BLaER1 (cell line): ENCODE results near the gene UGT1A1.
A peak's percentile ranks its signal among the peaks of the same experiment; 100 is the strongest.

Source experiments
- H3K27ac ChIP-seq: shearing (Covaris generic); formaldehyde crosslinking; 2 replicates; pipeline ENCODE4 v1.8.1; 2022
- H3K27me3 ChIP-seq: shearing (Covaris generic); formaldehyde crosslinking; 2 replicates; pipeline ENCODE4 v1.8.1; 2022
- H3K36me3 ChIP-seq: shearing (Covaris generic); formaldehyde crosslinking; 2 replicates; pipeline ENCODE4 v1.8.1; 2022
- H3K4me1 ChIP-seq: shearing (Covaris generic); formaldehyde crosslinking; 2 replicates; pipeline ENCODE4 v1.8.1; 2022
- H3K4me2 ChIP-seq: shearing (Covaris generic); formaldehyde crosslinking; 2 replicates; pipeline ENCODE4 v1.8.1; 2022
- H3K4me3 ChIP-seq: shearing (Covaris generic); formaldehyde crosslinking; 2 replicates; pipeline ENCODE4 v1.8.1; 2022
- H3K9ac ChIP-seq: shearing (Covaris generic); formaldehyde crosslinking; 2 replicates; pipeline ENCODE4 v1.8.1; 2022
- H3K9me3 ChIP-seq: shearing (Covaris generic); formaldehyde crosslinking; 2 replicates; pipeline ENCODE4 v1.8.1; 2022
- H4K20me1 ChIP-seq: shearing (Covaris generic); formaldehyde crosslinking; 2 replicates; pipeline ENCODE4 v1.8.1; 2022
- Cebpa-rat ChIP-seq: shearing (Covaris generic); IDR thresholded peaks from 2 replicates; pipeline ENCODE4 v1.8.1; 2022

The UGT1A1 gene

DNA sequence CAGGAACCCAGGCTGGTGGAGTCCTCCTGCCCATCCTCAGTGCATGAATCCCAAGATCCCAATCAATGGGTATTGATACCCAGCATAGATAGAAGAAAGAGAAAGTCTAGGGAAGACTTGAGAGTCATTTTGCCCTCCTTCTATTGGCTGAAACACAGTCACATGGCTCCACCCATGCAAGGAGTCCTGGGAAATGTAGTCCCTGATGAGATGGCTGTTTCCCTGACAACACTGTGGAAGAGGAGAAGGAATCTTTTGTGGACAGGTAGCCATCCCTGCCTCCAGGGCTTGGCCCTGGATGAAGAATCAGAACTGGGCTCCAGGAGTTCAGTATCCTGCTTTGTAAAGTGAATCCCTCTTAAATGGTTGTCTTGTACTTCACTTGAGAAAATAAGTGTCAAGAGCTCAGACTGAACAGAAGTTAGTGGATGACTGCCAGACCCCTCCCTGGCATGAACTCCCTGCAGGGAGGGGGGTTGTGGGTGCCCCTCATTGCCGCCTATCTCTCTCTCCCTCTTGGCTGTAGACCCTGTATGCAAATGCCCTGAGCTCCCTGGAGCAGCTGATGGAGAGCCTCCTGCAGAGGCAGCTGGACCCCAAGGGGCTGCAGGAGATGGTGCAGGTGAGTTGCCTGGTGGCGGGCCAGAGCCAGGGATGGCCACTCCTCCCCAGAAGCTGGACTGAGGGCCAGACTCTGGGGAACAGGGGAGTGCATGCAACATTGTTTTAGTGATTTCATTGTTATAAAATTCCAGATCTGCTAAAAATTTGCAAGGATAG is 54.2 kb downstream of the UGT1A1 start:
- TF ChIP-seq Cebpa-rat, result no peak
- Histone ChIP-seq H3K27ac (no peak overlapping the region), H3K4me3 (no peak overlapping the region), H3K4me2 (no peak overlapping the region), H3K4me1 (peaks cover 20% of the 10 kb centered on the region), H3K9me3 (no peaks in the 10 kb centered on the region), H3K27me3 (no peaks in the 10 kb centered on the region), H4K20me1 (no peaks in the 10 kb centered on the region), H3K36me3 (no peaks in the 10 kb centered on the region), H3K9ac (no peak overlapping the region)

DNA sequence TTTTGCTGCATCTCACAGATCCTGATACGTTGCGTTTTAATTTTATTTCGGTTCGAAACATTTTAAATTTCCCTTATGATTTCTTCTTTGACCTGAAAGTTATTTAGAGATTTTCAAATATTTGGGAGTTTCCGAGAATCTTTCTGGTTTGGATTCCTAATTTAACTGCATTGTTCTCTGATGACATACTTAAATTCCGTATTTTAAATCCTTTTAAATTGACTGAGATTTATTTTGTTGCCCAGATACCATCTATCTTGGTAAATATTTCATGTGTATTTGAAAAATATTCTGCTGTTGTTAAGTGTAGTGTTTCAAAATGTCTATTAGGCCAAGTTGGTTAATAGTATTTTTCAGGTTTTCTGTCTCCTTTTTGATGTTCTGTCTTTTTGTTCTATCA is 55.8 kb downstream of the UGT1A1 start:
- no peaks in the 10 kb centered on the region for H4K20me1 ChIP-seq
- H3K27me3 ChIP-seq, result no peaks in the 10 kb centered on the region
- no peaks in the 10 kb centered on the region for H3K36me3 ChIP-seq
- no peak for TF ChIP-seq Cebpa-rat
- no peaks in the 10 kb centered on the region for H3K9me3 ChIP-seq
- no peak overlapping the region for H3K9ac ChIP-seq
- no peak overlapping the region for H3K4me2 ChIP-seq
- H3K27ac ChIP-seq, result no peak overlapping the region
- peaks cover 20% of the 10 kb centered on the region for H3K4me1 ChIP-seq
- H3K4me3 ChIP-seq, result no peak overlapping the region

DNA sequence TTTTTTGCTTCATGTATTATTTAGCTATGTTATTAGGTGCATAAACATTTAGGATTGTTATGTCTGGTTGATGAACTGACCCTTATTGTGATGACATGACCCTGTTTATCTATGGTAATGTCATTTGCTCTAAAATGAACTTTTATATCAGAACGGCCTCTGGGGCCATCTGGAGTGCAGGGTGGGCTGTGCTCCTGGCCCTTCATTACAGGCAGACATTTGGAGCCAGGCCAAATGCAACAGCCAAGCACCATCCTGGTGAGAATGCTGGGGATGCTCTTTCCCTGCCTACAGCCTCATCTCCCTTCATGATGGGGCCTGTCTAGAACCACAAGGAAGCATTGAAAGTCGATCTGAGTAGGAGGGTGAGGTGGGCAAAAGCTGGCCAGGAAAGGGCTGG is 56.3 kb downstream of the UGT1A1 start:
- no peaks in the 10 kb centered on the region for H4K20me1 ChIP-seq
- TF ChIP-seq Cebpa-rat, result no peak
- no peaks in the 10 kb centered on the region for H3K36me3 ChIP-seq
- peaks cover 20% of the 10 kb centered on the region for H3K4me1 ChIP-seq
- H3K9me3 ChIP-seq, result no peaks in the 10 kb centered on the region
- H3K9ac ChIP-seq, result 0 out of 2 replicates have a peak overlapping the region, but pooled peaks have one; percentile 57
- H3K27ac ChIP-seq, result no peak overlapping the region
- no peak overlapping the region for H3K4me3 ChIP-seq
- no peaks in the 10 kb centered on the region for H3K27me3 ChIP-seq
- peak overlapping the region; percentile 72 for H3K4me2 ChIP-seq

DNA sequence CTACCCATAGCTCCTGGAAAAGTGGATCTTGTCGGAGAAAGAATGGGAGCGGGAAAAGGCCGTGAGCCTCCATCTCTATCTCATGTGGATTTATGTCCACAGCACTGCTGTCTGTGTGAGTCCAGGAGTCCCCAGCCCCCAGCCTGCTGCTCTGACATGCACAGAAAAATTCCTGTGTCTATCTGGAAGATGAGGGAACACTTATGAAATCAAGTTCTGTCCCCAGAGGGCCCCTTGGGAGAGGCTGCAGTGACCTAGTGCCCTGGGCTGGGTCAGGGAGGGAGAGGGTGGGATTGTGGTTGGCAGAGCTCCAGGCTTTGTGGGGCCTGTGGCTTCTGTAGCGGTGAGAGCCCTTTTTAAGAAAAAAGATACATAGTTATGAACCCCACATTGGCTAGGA is 56.7 kb downstream of the UGT1A1 start:
- H3K27me3 ChIP-seq, result no peaks in the 10 kb centered on the region
- H3K9ac ChIP-seq, result 0 out of 2 replicates have a peak overlapping the region, but pooled peaks have one; percentile 57
- peak overlapping the region; percentile 72 for H3K4me2 ChIP-seq
- no peaks in the 10 kb centered on the region for H3K36me3 ChIP-seq
- H3K4me1 ChIP-seq, result peaks cover 20% of the 10 kb centered on the region
- no peak overlapping the region for H3K27ac ChIP-seq
- H3K9me3 ChIP-seq, result no peaks in the 10 kb centered on the region
- H3K4me3 ChIP-seq, result no peak overlapping the region
- no peak for TF ChIP-seq Cebpa-rat
- H4K20me1 ChIP-seq, result no peaks in the 10 kb centered on the region

DNA sequence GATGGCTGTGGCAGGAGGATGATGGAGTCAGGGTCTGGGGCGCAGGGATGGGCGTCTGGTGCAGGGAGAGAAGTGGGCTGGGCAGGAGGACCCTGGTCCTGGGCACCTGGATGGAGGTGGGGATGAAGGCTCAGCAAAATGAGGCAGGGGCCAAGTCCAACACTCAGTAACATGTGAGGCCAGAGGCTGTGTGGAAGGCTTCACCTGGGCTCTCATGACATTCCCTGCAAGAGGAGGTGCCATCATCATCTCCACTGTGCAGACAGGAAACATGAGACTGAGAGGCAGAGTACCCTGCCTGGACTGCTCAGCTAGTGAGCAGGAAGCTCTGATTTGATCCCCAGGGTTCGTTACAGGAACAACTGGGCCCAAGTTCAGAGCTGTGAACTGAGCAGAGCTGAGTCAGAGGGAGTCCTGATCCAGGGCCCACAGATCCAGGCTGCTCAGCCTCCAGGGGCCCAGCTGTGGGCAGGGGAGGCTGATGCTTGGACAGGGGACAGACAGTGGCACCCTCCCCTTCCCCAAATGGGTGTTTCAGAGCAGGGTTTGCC is 57.4 kb downstream of the UGT1A1 start:
- Histone ChIP-seq H3K9ac (peak overlapping the region; percentile 57; the same call in 1 of the 2 replicates), H3K27me3 (no peaks in the 10 kb centered on the region), H3K4me3 (no peak overlapping the region), H4K20me1 (no peaks in the 10 kb centered on the region), H3K27ac (peak overlapping the region; percentile 40; the same call in 1 of the 2 replicates), H3K4me1 (peaks cover 22% of the 10 kb centered on the region), H3K36me3 (no peaks in the 10 kb centered on the region), H3K4me2 (peak overlapping the region; percentile 72), H3K9me3 (no peaks in the 10 kb centered on the region)
- no peak for TF ChIP-seq Cebpa-rat

DNA sequence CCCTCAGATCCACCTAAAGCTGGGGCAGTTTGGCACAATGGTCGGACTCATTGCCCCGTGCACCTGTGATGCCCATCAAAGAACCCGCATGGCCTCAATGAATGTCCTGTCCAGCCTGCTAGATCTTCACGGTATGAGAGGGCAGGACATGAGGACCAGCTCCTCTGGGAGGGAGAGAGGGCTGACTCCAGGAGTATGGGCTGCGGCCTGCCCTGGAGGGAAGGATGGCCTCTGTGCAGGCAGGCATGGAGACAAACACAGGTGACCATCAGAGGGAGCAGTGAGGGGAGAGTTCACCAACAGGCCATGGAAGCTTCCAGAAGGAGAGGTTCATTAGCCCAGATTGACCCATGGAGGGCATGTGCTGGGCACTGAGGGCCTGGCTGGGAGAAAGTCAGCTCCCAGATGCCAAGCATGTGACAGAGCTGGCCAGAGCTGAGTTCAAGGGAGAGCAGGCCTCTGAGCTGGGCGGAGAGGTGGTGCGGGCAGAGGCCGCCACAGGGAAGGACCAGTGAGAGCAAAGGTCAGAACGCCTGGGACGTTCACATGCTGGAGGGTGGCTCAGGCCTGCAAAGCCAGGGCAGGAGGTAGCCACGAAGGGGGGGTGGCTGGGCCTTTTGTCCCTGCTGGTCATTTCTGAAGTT is 58.0 kb downstream of the UGT1A1 start:
- H4K20me1 ChIP-seq, result no peaks in the 10 kb centered on the region
- no peak overlapping the region for H3K4me3 ChIP-seq
- H3K27me3 ChIP-seq, result no peaks in the 10 kb centered on the region
- H3K36me3 ChIP-seq, result no peaks in the 10 kb centered on the region
- H3K9me3 ChIP-seq, result no peaks in the 10 kb centered on the region
- peaks cover 28% of the 10 kb centered on the region for H3K4me1 ChIP-seq
- peak overlapping the region; percentile 72 for H3K4me2 ChIP-seq
- H3K27ac ChIP-seq, result peak overlapping the region; percentile 40; the same call in 1 of the 2 replicates
- TF ChIP-seq Cebpa-rat, result no peak
- peak overlapping the region; percentile 57; the same call in 1 of the 2 replicates for H3K9ac ChIP-seq

DNA sequence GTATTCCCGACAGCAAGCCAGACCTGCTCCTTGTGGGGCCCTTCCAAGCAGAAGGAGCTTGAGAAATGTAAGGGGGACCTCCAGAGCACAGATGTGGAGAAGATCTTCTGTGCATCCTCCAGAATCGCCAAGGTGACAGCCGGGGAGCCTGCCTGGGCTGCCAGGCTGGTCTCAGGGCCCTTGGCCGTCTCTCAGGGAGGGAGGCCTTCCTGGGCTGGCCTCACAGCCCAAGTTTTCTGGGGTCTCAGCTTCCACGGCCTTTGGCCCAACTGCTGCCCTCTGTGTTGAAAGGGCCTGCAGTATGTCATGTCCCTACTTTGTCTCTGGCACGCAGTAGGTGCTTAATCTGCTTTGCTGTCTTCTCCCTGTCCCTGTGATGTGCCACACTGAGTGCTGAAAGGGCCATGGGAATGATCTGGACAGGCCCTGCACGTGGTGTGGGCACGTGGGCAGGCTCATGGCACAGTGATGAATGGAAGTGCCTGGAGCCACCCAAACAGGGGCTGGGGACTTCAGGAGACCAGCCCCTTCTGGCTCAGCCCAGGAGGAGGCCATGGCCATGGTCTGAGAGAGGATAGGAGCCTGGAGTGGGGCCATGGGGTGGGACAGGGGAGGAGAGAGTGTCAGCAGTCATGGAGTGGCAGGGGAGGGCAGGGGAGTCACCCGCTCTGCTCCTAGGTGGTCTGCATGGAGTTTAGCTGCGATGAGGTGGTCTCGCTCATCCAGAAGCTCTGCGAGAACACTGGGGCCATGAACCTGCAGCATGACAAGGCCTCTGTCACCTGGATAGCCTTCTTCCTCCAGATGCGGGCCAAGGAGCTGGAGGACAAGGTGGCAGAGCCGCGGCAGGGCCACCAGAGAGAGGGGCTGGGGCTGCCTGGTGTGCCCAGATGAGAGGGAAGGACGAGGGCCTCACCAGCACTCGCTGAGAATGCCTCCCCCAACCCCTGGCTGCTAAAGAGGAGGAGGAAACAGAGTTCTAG is 58.9 kb downstream of the UGT1A1 start:
- H3K9me3 ChIP-seq, result no peaks in the 10 kb centered on the region
- H3K4me3 ChIP-seq, result no peak overlapping the region
- no peak overlapping the region for H3K4me2 ChIP-seq
- no peaks in the 10 kb centered on the region for H4K20me1 ChIP-seq
- no peaks in the 10 kb centered on the region for H3K36me3 ChIP-seq
- TF ChIP-seq Cebpa-rat, result no peak
- no peak overlapping the region for H3K9ac ChIP-seq
- no peak overlapping the region for H3K27ac ChIP-seq
- H3K27me3 ChIP-seq, result no peaks in the 10 kb centered on the region
- H3K4me1 ChIP-seq, result peaks cover 37% of the 10 kb centered on the region

DNA sequence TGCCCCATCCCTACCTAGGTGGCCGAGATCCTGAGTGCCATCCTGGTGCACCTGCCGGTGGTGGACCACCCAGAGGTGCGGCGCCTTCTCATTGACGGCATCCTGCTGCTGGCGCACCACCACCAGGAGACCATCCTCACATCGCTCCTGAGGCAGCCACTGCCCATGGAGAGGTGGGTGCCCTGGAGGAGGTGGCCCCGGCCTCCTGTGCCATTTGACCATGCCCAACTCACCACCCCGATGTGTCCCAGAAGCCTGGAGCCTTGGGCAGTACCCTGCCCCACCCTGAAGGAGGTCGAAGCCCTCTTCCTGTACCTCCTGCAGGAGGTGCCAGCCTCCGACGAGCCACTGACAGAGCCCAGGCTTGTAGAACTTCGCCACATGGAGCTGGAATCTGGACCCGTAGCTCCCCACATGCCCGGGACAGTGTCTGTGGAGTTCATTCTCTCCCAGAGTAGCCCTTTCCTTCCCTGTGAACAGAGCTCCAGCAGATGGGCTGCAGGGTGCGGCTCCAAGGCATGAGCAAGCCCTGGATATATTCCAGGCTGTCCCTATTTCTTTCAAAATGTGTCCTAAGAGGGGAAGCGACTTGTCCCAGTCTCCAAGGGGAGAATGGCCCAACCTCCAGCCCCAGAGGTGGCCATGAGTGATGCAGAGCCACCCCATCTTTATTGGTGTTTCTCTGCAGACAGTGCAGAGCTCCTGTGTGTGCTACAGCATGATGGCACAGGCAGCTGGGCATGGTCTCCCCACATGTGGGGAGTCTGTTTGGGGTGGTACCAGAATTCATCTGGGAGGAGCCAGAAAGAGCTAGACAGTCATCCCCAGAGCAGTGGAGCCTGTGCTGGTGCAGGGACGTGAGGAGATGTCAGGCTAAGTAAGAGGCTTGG is 60.1 kb downstream of the UGT1A1 start:
- no peak for TF ChIP-seq Cebpa-rat
- no peaks in the 10 kb centered on the region for H4K20me1 ChIP-seq
- no peak overlapping the region for H3K4me2 ChIP-seq
- H3K27ac ChIP-seq, result no peak overlapping the region
- no peaks in the 10 kb centered on the region for H3K9me3 ChIP-seq
- H3K9ac ChIP-seq, result no peak overlapping the region
- H3K4me3 ChIP-seq, result no peak overlapping the region
- no peaks in the 10 kb centered on the region for H3K27me3 ChIP-seq
- H3K4me1 ChIP-seq, result peaks cover 44% of the 10 kb centered on the region
- H3K36me3 ChIP-seq, result no peaks in the 10 kb centered on the region

DNA sequence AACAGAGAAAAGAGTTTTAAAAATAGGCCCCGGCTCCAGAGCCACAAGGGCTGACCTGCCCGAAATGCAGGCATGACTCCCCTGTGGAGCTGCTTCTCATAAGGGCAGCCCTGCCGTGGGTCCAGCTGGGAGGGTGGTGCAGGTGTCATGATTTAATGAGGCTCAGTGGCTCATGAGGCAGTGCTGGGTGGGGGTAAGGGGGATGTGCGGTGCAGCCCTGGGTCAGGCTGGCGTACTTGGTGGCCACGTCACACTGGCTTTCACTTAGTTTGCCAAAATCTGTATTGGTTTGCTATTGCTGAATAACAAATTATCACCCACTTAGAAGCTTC is 60.7 kb downstream of the UGT1A1 start:
- Histone ChIP-seq H3K4me3 (no peak overlapping the region), H3K27ac (no peak overlapping the region), H3K4me1 (peaks cover 44% of the 10 kb centered on the region), H3K36me3 (no peaks in the 10 kb centered on the region), H4K20me1 (no peaks in the 10 kb centered on the region), H3K9ac (no peak overlapping the region), H3K27me3 (no peaks in the 10 kb centered on the region), H3K9me3 (no peaks in the 10 kb centered on the region), H3K4me2 (no peak overlapping the region)
- no peak for TF ChIP-seq Cebpa-rat
